Activated gamma-delta T cell (primary cell): ENCODE measurements around the gene ASPA.
"Not testable (repeated sequence)": the region's sequence is repeated elsewhere in the genome, so short reads cannot be mapped to it uniquely, and the experiment has no call there.

Experiments used
- DNase-seq: peaks from one replicate; lab custom pipeline; 2025; lab: John Stamatoyannopoulos, UW

Gene ASPA

GRCh38 chr17:3507869-3508268, 32.1 kb downstream of the ASPA start:
- DNase-seq = no peak

GRCh38 chr17:3510090-3510489, 34.3 kb downstream of the ASPA start:
- DNase-seq = no peak

GRCh38 chr17:3511852-3512504, 36.2 kb downstream of the ASPA start:
- no peak for DNase-seq

GRCh38 chr17:3512505-3513171, 36.8 kb downstream of the ASPA start:
- DNase-seq = no peak

- DNase-seq = no peak
Observed at GRCh38 chr17:3513305-3514035, 37.7 kb downstream of the ASPA start.

- not testable (repeated sequence) for DNase-seq
Observed at GRCh38 chr17:3514167-3514566, 38.4 kb downstream of the ASPA start.

GRCh38 chr17:3514873-3515272, 39.1 kb downstream of the ASPA start:
- no peak for DNase-seq

GRCh38 chr17:3519472-3519871, 43.7 kb downstream of the ASPA start:
- not testable (repeated sequence) for DNase-seq

- no peak for DNase-seq
Observed at GRCh38 chr17:3524024-3524423, 48.2 kb downstream of the ASPA start.

- DNase-seq = no peak
Observed at GRCh38 chr17:3526491-3526890, 50.7 kb downstream of the ASPA start.

- no peak for DNase-seq
Observed at GRCh38 chr17:3526971-3527370, 51.2 kb downstream of the ASPA start.

- DNase-seq = no peak
Observed at GRCh38 chr17:3527468-3527867, 51.7 kb downstream of the ASPA start.

- DNase-seq = no peak
Observed at GRCh38 chr17:3527896-3528295, 52.1 kb downstream of the ASPA start.

- DNase-seq = no peak
Observed at GRCh38 chr17:3528403-3528851, 52.6 kb downstream of the ASPA start.

GRCh38 chr17:3528880-3529511, 53.2 kb downstream of the ASPA start:
- DNase-seq = no peak

- no peak for DNase-seq
Observed at GRCh38 chr17:3529817-3530741, 54.3 kb downstream of the ASPA start.

- DNase-seq = no peak
Observed at GRCh38 chr17:3531266-3532101, 55.7 kb downstream of the ASPA start.

GRCh38 chr17:3532106-3532858, 56.5 kb downstream of the ASPA start:
- DNase-seq = no peak

GRCh38 chr17:3532859-3533142, 57.0 kb downstream of the ASPA start:
- no peak for DNase-seq

- no peak for DNase-seq
Observed at GRCh38 chr17:3533752-3534151, 58.0 kb downstream of the ASPA start.
